Adipose tissue (tissue), 3 donors: ENCODE data around the gene KCNT1. TPM values are rescaled to one million over a fixed set of nuclear protein-coding genes. Genes with fewer than 3 reads are reported as not detected.

Experiments used
- H3K27ac ChIP-seq: one replicate; pipeline ENCODE4 v1.5.1; 2013; ENCODE audit warnings: low read depth, low read length
- WGBS, 3 donors: extraction: QIAGEN DNeasy Blood & Tissue Kit; methylation state at CpG; one replicate each; pipeline ENCODE4 v1.1.7; 2013; 5-methylcytosine and 5-hydroxymethylcytosine counted together
- polyA plus RNA-seq, 3 donors: library from polyadenylated mRNA; stranded (reverse); fragments of 200-250 nt; gene quantifications; one replicate each; pipeline ENCODE4 v1.2.3, GENCODE V29; 2013
- donor health status: healthy with polysubstance abuse.
- donor health status: Bipolar disorder and iron deficiency.
- donor health status: healthy.

Gene KCNT1
- polyA plus RNA-seq, 3 donors = 0.09 to 1.0 (median 0.34) TPM

DNA sequence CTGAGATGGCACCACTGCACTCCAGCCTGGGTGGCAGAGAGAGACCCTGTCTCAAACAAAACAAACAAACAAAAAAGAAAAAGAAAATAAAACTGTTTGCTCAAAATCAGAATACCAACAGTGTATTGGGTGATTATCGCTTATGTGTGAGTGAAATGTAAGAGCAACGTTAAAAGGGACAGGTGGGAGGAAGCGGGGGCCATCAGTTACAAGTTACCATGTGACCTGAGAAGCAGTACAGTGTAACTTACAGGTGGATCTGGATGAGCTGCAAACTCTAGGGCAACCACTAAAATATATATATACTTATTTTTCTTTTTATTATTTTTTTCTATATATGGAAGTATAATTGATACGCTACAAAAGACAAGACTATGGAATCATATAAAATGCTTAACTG is 93.4 kb downstream of the KCNT1 start:
- WGBS, 3 donors = 76 to 92% (median 81%) methylated on average over 4 of the region's 4 CpGs
- no peak overlapping the region for H3K27ac ChIP-seq

DNA sequence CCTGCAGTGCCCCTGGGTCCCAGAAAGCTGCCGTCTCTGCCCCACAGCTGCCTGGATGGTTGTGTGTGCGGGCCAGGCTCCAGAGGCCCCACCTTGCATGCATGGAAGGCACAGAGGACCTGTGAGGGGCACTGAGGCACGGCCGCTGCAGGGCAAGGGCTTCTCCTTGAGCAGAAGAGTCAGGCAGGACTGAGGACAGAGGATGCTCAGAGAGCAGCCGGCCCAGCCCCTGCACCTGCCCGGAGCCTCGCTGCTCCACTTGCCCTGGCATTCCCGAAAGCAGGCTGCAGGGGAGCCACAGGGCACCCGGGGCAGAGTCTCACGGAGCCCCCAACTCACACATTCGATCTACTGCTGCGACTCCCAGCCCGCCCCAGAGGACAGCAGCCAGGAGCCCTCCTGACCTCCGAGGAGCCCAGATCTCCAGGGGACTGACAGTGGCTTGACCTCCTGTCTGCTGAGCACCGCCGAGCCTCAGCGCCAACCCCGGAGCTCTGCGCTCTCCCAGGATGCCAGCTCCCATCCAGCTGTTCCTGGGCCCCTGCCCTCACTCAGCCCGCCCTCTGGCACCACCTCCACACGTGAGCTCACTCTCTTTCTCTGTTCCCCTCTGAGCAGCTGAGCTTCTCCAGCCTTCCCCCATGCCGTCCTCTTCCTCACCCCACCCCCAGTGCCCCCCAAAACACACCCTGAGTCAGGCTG is 95.0 kb downstream of the KCNT1 start:
- no peak overlapping the region for H3K27ac ChIP-seq
- WGBS, 3 donors = 67 to 71% (median 69%) methylated on average over 21 to 22 of the region's 22 CpGs

DNA sequence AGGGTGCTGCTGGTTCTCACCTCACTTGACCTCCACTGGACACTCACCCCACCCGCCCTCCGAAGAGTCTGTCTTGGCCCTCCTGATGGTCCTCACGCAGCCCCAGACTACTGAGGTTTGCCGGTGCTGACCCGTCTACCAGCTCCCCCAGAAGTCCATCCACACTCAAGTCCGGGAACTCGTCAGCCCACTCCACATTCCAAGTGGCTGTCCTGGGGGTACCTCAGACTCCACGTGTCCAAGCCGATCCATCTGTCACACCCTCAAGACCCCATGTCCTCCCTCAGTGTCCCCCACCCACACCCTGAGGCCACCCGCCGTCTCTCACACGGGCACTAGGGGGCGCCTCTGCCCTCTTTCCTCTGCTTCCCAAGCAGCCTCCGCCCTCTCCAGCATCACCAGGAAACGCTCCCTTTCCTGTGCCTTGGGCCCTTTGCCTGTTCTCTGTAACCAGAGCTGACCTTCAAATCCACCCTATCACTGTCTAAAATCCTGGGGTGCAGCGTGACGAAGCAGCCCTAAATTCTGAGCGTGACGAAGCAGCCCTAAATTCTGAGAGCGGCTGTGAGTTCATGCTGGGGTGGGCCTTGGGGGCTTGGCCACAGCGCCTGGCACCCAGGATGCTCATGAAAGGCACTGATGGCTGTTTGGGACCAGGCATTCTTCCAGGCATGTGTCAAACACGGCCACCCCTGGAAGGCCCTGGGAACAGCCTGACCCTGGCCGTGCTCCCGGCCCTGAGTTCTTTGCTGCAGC is 95.7 kb downstream of the KCNT1 start:
- no peak overlapping the region for H3K27ac ChIP-seq
- 36 to 41% (median 39%) methylated on average over 23 to 24 of the region's 24 CpGs for whole genome bisulfite sequencing, 3 donors

DNA sequence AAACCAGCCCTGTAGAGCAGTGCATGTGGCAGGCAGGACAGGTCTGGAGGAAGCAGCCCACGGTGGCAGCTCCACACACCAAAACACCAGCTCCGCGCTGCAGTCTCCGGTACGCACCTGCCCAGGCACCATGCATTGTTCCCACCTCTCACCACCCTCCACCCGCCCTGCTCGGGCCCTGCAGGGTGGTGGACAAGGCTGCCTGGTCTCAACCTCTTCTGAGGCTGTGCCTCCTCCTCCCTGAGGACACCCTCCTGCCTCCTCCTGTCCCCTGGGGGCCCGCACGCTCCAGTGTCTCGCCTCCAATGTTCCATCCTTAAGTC is 96.2 kb downstream of the KCNT1 start:
- H3K27ac ChIP-seq = no peak overlapping the region

DNA sequence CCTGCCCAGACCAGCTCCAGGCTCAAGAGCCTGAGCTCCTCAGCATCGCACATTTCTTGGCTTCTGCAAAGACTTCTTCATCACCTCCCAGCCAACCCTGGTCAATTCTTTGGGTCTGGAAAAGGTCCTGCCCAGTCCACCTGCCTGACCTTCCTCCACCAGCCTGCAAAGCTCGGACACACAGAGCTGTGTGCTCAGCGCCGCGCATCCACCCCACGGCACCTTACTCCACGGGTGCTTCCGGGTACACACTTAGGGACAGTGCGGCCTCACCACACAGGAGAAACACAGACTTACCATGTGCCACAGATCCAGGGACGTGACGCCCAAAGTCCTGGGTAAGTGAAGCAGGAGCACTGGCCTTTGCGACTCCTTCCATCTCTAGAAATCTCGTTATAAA is 97.3 kb downstream of the KCNT1 start:
- 91 to 95% (median 93%) methylated on average over 13 of the region's 13 CpGs for WGBS, 3 donors
- H3K27ac ChIP-seq = no peak overlapping the region

More for the DNA sequence above, 96.2 kb downstream of the KCNT1 start:
- WGBS, 3 donors = 73 to 84% (median 80%) methylated on average over 10 of the region's 10 CpGs

DNA sequence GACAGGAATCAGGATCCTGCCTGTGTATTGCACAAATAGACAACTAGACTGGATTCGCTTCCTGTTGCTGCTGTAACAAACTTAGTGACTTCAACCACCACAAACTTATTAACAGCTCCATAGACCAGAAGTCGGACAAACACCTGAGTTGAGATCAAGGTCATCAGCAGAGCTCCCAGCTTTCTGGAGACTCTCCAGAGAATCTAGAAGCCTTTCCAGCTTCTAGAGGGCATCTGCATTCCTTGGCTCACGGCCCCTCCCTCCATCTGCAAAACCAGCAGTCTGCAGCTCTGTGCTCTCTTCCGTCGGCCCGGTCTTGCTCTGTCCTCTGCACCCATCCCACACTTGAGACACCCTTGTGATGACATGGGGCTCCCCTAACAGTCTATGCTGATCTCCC is 99.1 kb downstream of the KCNT1 start:
- H3K27ac ChIP-seq = no peak overlapping the region
- WGBS, 3 donors = 77 to 92% (median 91%) methylated on average over 6 of the region's 6 CpGs

DNA sequence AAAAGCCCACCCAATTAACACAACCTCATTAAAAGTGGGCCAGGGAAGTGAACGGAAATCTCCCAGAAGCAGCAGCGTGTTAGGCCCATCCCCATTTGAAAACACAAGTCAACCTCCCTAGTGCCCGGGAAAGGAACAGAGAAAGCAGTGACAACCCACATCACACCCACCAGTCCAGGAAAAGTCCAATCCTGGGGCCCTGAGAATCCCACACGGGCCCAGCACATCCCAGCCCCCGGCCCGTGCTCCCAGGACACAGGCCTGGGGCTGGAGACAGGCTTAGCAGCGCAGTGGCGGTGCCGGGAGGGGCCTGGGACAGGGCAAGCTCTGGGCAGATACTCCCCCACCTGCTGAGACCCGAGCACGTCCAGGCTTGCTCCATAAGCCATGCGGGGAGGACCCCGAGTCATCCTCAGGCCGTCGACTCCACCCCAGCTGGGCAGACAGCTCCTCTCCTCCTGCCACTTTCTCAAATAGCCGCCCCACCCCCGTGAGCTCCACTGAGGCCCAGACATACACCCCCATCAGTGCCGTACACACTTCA is 101.0 kb downstream of the KCNT1 start:
- WGBS, 3 donors = 68 to 73% (median 69%) methylated on average over 17 to 18 of the region's 18 CpGs

DNA sequence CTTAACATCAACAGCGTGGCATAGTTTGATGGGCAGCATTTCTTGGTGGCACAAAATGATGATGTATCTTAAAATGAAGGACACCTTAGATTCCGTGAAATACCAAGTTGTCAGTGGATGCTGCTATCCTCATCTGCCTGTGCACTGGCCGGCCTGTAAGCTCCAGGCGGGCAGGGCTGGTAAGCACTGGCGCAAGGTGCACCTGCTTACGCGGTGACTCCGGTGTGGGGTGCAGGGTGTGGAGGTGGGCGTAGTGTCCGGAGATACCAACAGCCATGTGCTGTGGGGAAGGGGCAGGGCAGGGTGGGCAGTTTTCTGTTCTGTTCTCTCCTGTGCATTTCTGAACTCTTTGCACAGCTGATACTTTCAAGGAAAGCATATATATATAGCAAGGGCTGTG is 101.5 kb downstream of the KCNT1 start:
- WGBS, 3 donors = 93 to 97% (median 96%) methylated on average over 10 of the region's 10 CpGs
- H3K27ac ChIP-seq = no peak overlapping the region

More for the DNA sequence above, 101.0 kb downstream of the KCNT1 start:
- no peak overlapping the region for H3K27ac ChIP-seq

DNA sequence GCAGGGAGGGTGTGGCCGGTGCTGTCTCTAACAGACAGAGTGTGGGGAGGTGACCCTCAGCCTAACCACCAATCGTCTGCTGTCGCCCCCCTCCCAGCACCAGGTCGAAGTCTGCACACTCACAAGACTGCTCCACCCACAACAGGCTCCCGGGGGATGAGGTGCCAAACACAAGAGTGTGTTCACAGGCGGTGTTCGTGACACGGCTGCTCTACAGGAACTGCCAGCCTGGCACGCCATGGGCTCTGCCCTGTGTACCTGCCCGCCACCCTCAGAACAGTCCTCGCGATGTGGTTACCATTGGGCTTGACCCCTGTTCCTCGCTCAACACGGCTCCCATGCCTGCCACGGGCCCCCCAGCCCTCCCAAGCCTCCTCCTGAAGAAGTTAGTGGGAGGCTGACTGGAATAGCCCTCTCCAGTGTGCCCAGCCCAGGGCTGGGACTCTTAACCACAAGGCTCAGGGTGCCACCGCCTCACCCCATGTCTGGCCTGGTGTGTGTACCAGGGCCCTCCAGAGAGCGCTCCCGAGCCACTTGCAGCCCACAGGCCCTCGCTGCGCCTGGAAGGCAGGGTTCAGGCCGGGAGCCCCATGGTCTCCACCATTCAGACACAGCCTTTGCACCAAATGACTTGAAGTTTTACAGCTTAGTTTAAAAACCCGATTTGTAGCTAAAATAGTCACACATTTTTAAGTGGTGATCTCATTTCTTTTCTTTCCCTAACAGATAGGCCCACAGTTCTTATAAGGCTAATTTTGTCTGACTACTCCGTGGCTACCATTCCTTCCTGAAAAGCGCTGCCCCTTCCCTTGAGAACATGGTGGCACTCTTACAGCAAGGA is 102.8 kb downstream of the KCNT1 start:
- no peak overlapping the region for H3K27ac ChIP-seq
- WGBS, 3 donors = 82 to 86% (median 86%) methylated on average over 24 of the region's 24 CpGs

DNA sequence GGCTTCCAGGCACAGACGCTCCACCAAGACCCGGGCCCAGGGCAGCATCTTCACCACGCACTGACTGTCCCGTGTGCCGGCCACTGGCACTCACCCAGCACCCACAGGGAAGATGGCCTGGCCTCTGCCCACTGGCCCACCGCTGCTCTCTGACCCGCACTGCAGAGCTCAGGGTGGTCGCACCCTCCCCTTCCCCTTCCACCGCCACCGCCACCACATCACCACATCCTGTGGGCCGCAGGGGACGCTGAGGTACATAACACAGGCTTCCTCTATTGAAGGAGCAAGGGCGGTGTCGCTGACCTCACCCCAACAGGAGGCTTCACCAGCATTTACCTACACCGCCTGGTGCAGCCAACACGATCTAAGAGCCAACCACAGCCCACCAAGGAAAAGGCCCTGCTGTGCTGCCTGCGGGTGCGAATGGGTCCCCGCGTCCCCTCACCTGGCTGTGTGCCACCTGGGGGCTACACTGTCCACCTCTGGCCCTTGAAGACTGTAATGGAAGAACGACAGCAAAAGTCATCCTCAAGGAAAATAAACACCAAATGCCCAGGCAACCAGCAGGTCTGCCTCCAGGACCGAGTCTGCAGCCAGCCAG is 103.5 kb downstream of the KCNT1 start:
- no peak overlapping the region for H3K27ac ChIP-seq
- WGBS, 3 donors = 74 to 88% (median 76%) methylated on average over 20 to 22 of the region's 22 CpGs

DNA sequence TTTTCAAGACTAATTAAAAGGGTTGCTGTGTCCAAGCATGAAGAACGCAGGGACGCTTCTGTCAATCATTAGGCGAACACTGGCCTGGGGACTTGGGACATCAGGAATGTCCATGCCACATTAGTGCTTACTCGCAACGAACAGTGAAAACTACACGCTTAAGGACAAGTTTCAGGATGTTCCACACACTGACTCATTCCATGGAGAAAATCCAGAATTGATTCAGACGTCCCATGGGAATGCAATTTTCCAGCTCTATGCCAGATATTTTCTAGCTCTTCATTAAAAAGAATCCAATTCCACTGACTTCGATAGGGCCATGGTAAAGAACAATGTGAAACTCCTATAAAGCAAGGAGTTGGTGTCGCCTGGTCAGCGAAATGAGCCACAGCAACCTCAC is 107.2 kb downstream of the KCNT1 start:
- WGBS, 3 donors = 67 to 88% (median 74%) methylated on average over 10 of the region's 10 CpGs
- H3K27ac ChIP-seq = no peak overlapping the region

DNA sequence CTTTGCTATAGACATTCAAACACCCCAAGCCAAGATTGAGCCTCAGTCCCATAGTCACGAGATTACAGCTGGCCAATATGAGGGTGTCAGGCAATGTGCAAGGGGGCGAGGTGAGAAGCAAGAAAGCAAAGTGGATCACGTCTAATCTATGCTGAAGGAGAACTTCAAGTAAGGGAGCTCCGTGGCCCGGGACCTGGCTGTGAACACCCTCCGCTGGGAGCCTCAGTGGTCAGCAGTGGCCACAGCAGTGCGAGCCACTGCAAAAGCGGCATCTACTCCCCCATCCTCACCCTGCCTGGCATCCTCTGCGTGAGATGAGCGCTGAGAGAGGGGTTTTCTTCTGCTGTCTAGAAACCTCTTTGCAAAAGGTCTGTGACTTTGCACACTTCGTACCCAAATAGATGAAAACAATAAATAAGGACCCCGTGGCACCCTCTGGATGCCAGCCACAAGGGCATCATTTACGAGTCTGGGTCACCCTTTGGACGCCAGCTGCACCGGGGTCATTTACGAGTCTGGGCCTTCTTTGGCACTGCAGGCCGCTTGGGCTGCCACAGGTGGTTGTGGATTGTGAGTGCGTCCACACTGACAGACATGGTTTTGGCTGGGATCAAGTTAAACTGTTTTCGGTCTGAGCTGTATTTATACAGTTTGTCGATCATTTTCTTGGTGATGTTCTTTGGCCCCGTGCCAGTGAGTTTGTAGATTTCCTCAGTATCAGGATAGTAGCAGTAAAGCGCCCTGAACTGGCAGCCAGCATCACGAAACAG is 109.0 kb downstream of the KCNT1 start:
- WGBS, 3 donors = 95 to 97% (median 97%) methylated on average over 23 of the region's 23 CpGs
- no peak overlapping the region for H3K27ac ChIP-seq

DNA sequence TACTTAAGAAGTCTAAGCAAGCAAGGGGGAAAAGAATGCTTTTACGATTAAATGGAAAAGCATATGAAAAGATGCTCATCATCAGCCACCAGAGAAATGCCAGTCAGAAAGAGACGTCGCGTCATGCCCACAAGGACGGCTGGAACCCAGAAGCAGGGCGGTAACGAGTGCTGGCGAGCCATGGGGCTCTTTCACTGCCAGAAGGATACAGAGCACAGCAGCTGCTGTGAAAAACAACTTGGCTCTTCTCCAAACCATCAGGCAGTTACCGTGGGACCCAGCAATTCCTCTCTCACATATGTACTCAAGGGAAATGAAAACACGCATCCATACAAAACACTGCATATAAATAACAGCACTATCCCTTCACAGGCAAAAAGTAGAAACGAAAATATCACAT is 109.8 kb downstream of the KCNT1 start:
- 83 to 89% (median 83%) methylated on average over 11 of the region's 11 CpGs for WGBS, 3 donors

DNA sequence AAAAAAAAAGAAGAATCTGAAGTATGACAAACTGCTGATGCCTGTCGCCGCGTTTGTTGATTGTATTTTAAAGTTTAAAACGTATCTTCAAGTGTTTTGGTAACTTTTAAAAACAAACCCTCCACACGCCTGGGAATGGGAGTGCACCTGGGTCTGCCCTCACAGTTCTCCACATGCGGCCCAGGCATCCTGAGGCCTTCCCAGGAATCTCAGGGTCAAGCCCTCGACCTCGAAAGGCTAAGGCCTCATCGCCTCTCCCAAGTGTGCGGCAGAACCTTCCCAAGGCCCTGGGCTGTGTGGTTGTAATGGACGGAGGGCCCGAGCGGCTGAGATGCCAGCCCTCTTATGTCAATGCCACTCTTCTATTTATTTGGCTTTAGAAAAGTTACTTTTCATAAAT is 111.0 kb downstream of the KCNT1 start:
- no peak overlapping the region for H3K27ac ChIP-seq
- WGBS, 3 donors = 94 to 97% (median 94%) methylated on average over 13 of the region's 13 CpGs

More for the DNA sequence above, 109.8 kb downstream of the KCNT1 start:
- no peak overlapping the region for H3K27ac ChIP-seq

DNA sequence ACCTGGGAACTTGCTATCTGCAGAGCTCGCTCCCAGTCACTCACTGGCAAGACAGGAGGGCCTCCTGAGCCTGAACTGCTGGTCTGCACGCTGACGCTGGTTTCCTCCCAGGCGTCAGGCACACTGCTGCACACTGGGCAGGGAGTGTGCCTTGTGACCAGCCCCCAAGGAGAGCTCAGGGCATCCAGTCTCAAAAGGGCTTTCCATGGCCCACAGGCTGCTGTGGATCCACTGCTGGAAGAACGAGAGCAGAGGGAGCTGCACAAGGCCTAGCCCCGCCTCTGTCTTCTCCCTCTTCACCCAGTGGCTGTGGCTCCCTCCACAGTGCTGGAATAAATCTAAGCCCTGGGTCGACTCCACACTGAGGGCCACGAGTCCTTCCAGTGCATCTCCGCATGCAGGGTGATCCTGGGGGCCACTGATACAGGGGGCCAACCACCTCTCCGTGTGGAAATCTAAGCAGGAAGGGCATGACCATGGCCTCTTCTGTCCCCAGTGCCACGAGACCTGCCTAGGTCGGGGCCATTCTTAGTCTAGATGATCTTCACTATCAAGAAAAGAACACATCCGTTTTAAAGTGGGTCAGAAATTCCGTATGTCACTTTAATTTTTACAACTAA is 111.8 kb downstream of the KCNT1 start:
- WGBS, 3 donors = 89 to 92% (median 92%) methylated on average over 14 of the region's 14 CpGs
- no peak overlapping the region for H3K27ac ChIP-seq

DNA sequence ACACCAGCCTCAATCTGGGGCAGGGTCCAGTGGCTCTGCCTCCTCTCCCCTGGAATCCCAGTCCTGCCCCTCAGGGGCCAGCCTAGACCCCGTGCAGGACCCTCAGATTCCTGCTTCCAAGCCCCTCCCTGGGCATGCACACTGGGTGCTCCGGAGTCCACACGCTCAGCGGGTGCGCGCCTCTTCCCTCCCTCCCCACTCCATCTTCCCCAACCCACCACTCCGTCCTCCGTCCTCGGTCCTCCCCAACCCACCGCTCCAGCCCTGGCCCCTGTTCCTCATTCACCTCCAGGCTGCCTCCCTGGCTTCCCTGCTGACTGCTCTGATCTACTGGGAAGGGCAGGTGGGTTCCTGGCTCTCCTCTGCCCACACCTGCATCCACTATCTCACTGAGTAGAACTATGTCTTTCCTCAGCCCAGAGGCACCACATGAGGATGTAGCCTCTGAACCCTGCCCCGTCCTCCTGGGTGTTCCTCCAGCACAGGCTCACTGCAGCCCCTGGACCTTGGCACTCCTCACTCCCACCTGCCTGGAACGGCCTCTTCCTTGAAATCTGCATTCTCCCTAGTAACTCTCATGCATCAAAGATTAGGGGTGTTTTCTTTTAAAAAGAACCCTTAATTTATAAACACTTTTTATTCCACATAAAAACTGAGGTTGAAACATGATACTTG is 112.6 kb downstream of the KCNT1 start:
- 90 to 97% (median 92%) methylated on average over 12 of the region's 12 CpGs for WGBS, 3 donors
- no peak overlapping the region for H3K27ac ChIP-seq

DNA sequence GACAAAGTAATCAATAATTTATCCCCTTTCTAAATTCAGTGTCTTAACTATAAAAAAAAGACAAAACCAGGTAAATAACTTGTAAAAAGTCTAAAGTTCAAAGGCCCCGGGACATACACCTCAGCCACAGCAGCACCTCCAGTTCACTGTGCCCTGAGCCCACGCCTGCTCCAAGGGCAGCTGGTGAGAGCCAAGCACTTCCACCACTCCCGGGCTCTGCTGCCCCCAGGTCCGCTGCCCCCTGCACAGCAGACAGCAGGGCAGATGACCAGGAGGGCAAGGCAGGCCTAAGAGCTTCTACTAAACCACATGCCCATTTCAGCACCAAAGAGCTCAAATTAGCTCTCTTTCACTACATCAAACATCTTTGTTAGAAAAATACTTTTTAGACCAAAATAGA is 113.4 kb downstream of the KCNT1 start:
- WGBS, 3 donors = 97 to 99% (median 97%) methylated on average over 4 of the region's 4 CpGs
- no peak overlapping the region for H3K27ac ChIP-seq
